ENCODE measurements around the gene ITGAX.

GRCh38 chr16:31362476-31363405, 7.8 kb downstream of the ITGAX start:
- TF ChIP-seq CTCF (IDR thresholded peaks at IDR 0.05) (no peak), EZH2 (IDR thresholded peaks at IDR 0.05; ENCODE audit: borderline replicate concordance, insufficient read depth, low read depth, low read length, poor library complexity, severe bottlenecking) (no peak)
